Activated naive CD4-positive, alpha-beta T cell treated with anti-CD3 and anti-CD28 coated beads, Interleukin-2, amount 50 U/mL, for 24 hours (primary cell): ENCODE data around the gene MYMK.

Experiments used
- H3K27ac Mint-ChIP-seq: one replicate; pipeline ENCODE4 v1.8.0; 2021; ENCODE audit warnings: mild to moderate bottlenecking, mixed read lengths
- H3K27me3 Mint-ChIP-seq: one replicate; pipeline ENCODE4 v1.8.0; 2021; ENCODE audit warnings: mixed read lengths
- H3K36me3 Mint-ChIP-seq: one replicate; pipeline ENCODE4 v1.8.0; 2021; ENCODE audit warnings: mixed read lengths
- H3K4me1 Mint-ChIP-seq: one replicate; pipeline ENCODE4 v1.8.0; 2021; ENCODE audit warnings: mixed read lengths
- H3K4me3 Mint-ChIP-seq: one replicate; pipeline ENCODE4 v1.8.0; 2021; ENCODE audit warnings: mild to moderate bottlenecking, mixed read lengths
- H3K9me3 Mint-ChIP-seq: one replicate; pipeline ENCODE4 v1.8.0; 2021; ENCODE audit warnings: mixed read lengths

MYMK gene

DNA sequence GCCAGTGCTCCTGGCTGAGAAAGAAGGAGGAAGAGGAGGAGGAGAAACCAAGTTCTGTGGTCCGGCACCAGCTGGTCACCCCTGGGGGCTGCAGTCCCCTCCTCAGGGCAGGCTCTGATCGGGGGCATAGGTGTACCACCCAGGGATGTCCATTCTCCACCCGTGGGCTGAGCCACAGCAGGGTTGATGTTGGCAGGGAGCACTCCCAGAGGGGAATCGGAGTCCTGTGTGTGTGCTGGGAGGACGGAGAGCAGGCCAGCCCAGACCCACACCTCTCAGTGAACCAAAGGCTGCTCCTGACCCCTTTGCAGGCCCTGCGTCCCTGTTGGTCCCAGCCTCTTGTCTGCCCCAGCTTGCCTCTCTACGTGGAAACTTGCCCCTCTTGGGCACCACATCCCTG is 5.1 kb upstream of the MYMK start:
- H3K4me1 Mint-ChIP-seq, result peaks cover 20% of the 10 kb centered on the region
- no peaks in the 10 kb centered on the region for H3K27me3 Mint-ChIP-seq
- no peaks in the 10 kb centered on the region for H3K36me3 Mint-ChIP-seq
- H3K9me3 Mint-ChIP-seq, result no peaks in the 10 kb centered on the region
- H3K27ac Mint-ChIP-seq, result no peak overlapping the region
- H3K4me3 Mint-ChIP-seq, result no peak overlapping the region

- Mint-ChIP-seq H3K27me3 (no peaks in the 10 kb centered on the region), H3K4me3 (no peak overlapping the region), H3K4me1 (peaks cover 20% of the 10 kb centered on the region), H3K27ac (no peak overlapping the region), H3K9me3 (no peaks in the 10 kb centered on the region), H3K36me3 (no peaks in the 10 kb centered on the region)
These were observed 4.7 kb upstream of the MYMK start for GRCh38 chr9:133529457-133529856.

DNA sequence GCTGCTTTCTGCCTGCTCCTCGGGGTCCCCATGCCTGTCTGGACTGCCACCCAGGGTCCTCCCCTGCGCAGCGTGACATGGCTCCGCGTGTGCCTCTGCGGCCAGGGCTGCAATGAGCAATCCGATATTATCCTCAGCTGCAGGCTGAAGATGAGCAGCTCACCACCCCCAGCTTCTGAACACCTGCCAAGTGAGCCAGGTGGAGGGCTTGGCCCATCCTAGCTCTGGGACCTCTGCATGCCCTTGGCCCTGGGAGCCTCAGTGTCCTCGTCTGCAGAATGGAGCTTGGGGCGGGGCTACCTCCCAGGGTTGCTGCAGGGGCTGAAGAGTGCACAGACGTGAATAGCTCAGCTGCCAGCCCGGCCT is 4.1 kb upstream of the MYMK start:
- no peaks in the 10 kb centered on the region for H3K9me3 Mint-ChIP-seq
- peaks cover 20% of the 10 kb centered on the region for H3K4me1 Mint-ChIP-seq
- no peaks in the 10 kb centered on the region for H3K36me3 Mint-ChIP-seq
- H3K27ac Mint-ChIP-seq, result no peak overlapping the region
- H3K4me3 Mint-ChIP-seq, result no peak overlapping the region
- no peaks in the 10 kb centered on the region for H3K27me3 Mint-ChIP-seq

DNA sequence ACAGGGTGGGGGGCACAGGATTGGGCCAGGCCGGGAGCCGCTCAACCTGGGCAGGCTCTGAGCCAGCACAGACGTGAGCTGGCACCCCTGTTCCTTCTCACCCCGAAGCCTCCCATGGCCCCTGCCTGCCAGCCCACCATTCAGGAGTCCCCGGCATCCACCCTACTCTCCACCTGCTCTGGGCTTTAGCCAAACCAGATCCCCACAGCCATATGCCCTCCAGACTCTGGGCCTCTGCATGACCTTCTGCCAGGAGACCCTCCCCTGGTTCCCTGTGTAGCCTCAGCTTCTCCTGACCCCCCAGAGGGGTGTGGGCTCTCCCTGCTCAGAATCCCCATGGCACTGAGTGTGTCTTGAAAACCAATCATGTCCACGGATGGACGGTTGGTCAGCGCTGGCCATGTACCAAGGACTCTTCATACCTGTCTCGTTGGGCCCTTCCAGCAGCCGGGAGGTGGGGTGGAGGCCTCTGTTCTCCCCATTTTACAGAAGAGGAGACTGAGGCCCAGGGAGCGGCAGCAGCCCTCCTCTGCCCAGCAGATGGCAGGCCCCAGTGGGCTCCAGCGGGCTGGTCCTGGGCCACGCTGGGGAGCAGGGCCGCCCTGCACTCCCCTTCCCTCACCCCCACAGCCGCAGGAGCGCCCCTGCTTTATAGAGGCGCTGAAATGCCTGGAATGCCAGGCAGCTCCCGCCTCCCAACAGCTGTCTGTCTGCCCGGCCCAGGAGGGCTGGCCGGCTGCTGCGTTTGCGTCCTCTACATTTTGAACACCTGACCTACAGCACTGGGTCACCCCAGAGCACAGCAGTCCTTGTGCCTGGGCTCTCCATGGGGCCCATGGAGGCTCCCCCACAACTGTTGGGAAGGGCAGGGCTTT is 3.5 kb upstream of the MYMK start:
- H3K27me3 Mint-ChIP-seq, result no peaks in the 10 kb centered on the region
- H3K27ac Mint-ChIP-seq, result no peak overlapping the region
- H3K9me3 Mint-ChIP-seq, result no peaks in the 10 kb centered on the region
- H3K36me3 Mint-ChIP-seq, result no peaks in the 10 kb centered on the region
- peaks cover 16% of the 10 kb centered on the region for H3K4me1 Mint-ChIP-seq
- no peak overlapping the region for H3K4me3 Mint-ChIP-seq

- H3K4me1 Mint-ChIP-seq, result peaks cover 8% of the 10 kb centered on the region
- no peaks in the 10 kb centered on the region for H3K36me3 Mint-ChIP-seq
- no peak overlapping the region for H3K4me3 Mint-ChIP-seq
- no peaks in the 10 kb centered on the region for H3K27me3 Mint-ChIP-seq
- H3K9me3 Mint-ChIP-seq, result no peaks in the 10 kb centered on the region
- H3K27ac Mint-ChIP-seq, result no peak overlapping the region
These were observed 2.7 kb upstream of the MYMK start for GRCh38 chr9:133527444-133527920.

DNA sequence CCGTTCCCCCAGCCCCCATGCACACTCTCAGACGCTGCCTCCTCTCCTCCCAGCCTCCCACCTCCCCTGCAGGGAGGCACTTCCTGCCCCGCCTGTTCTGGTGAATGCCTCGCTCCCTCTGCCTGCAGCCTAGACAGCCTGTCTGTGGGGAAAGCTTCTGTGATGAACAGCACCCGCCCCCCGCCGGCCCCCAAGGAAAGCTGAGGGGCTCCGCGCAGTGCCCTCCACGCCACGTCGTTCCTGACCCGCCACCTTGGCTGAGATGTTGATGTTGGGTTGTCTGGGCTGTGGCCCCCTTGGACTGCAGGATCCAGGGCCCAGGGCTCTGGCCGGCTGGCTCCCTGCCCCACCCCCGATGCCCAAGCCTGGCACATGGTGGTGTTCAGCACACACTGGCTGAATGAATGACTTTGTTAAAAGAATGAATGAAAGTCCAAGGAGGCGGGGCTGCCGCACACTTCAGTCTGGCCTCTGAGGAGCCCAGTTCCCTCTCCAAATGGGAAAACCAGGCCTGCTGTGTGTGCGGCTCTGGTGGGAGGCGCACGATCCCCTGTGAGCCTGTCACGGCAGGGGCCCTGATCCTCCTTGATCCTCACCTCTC is 2.1 kb upstream of the MYMK start:
- Mint-ChIP-seq H3K4me1 (peaks cover 7% of the 10 kb centered on the region), H3K4me3 (no peak overlapping the region), H3K36me3 (no peaks in the 10 kb centered on the region), H3K9me3 (no peaks in the 10 kb centered on the region), H3K27ac (no peak overlapping the region), H3K27me3 (no peaks in the 10 kb centered on the region)

- H3K36me3 Mint-ChIP-seq, result no peaks in the 10 kb centered on the region
- H3K4me3 Mint-ChIP-seq, result no peak overlapping the region
- peaks cover 7% of the 10 kb centered on the region for H3K4me1 Mint-ChIP-seq
- no peaks in the 10 kb centered on the region for H3K27me3 Mint-ChIP-seq
- no peak overlapping the region for H3K27ac Mint-ChIP-seq
- H3K9me3 Mint-ChIP-seq, result no peaks in the 10 kb centered on the region
These were observed 918 bp upstream of the MYMK start for GRCh38 chr9:133525677-133526076.

DNA sequence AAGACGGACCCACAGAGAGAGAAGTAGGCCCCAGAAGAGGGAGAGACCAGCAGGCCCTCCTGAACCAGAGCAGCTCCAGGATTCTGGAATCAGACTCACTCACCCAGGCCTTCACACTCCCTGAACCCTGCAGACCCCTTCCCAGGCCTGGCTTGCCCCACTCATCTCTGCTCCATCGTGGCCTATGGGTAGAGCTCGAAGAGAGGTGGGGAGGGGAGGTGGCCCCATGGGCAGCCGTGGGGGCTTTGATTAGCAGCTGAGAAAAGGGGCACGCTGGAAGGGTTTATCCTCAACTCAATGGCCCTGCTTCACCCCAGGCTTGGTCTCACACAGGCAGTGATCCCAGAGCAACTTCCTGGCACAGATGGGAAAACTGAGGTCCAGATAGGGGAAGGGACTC is 613 bp downstream of the MYMK start:
- Mint-ChIP-seq H3K9me3 (no peaks in the 10 kb centered on the region), H3K4me1 (peaks cover 7% of the 10 kb centered on the region)

DNA sequence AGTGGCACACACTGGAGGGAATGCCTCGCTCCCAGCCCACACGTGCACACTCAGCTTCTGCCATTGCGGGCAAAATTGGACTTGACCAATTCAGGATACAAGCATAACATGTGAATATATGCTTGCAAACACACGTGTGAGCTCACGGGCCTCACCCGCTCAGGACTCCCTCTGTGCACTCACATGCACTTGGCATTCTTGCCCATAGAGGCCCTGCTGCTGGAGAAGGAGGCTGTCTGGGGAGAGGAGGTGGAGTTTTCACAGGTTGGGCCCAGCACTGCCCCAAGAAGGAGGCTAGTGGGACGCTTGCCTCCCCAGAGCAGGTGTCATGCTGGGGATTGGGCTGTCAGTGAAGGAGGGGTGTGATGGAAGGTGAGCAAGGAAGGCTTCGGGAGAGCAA is 1.7 kb downstream of the MYMK start:
- no peaks in the 10 kb centered on the region for H3K36me3 Mint-ChIP-seq
- H3K4me3 Mint-ChIP-seq, result no peak overlapping the region
- no peaks in the 10 kb centered on the region for H3K9me3 Mint-ChIP-seq
- no peaks in the 10 kb centered on the region for H3K27me3 Mint-ChIP-seq
- peaks cover 7% of the 10 kb centered on the region for H3K4me1 Mint-ChIP-seq
- H3K27ac Mint-ChIP-seq, result no peak overlapping the region

More for the DNA sequence above, 613 bp downstream of the MYMK start:
- no peaks in the 10 kb centered on the region for H3K36me3 Mint-ChIP-seq
- H3K27me3 Mint-ChIP-seq, result no peaks in the 10 kb centered on the region
- no peak overlapping the region for H3K27ac Mint-ChIP-seq
- H3K4me3 Mint-ChIP-seq, result no peak overlapping the region

DNA sequence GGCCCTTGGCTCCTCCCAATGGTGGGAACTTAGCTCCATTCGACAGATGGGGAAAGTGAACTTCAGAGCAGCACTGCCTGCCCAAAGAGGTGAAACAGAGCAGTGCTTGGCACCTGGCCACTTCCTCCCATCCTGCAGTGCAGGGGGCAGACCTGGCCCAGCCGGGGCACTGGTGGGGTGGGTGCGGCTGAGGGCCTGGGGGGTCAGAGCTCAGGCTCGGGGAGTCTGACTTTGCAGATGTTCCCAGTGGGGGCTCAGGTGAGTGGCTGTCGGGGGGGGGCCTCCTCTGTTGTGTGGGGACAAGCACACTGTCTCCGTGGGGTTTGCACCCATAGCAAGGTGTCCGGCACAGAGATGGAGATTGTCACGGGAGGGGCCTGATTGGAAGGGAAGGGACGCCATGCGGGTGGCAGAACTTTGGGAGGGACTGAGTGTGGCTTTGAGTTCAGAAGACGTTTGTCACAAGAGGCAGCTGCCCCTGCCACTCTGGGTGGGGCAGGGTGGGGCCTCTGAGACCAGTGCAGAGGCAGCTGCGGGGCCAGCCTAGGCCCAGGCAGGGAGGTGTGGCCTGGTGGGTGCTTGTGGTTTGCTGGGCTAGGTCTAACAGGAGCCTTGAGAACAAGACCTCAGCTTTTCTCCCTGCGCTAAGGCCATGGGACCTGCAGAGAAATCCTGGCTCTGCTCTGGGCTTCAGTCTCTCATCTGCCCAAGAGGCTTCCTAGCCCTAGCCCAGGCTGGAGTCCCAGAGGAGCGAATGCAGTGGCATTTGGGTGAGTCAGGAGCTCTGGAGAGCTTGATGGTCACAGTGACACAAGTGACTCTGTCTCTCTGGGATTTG is 2.5 kb downstream of the MYMK start:
- Mint-ChIP-seq H3K27ac (no peak overlapping the region), H3K4me1 (peaks cover 7% of the 10 kb centered on the region), H3K9me3 (no peaks in the 10 kb centered on the region), H3K36me3 (no peaks in the 10 kb centered on the region), H3K4me3 (no peak overlapping the region), H3K27me3 (no peaks in the 10 kb centered on the region)

DNA sequence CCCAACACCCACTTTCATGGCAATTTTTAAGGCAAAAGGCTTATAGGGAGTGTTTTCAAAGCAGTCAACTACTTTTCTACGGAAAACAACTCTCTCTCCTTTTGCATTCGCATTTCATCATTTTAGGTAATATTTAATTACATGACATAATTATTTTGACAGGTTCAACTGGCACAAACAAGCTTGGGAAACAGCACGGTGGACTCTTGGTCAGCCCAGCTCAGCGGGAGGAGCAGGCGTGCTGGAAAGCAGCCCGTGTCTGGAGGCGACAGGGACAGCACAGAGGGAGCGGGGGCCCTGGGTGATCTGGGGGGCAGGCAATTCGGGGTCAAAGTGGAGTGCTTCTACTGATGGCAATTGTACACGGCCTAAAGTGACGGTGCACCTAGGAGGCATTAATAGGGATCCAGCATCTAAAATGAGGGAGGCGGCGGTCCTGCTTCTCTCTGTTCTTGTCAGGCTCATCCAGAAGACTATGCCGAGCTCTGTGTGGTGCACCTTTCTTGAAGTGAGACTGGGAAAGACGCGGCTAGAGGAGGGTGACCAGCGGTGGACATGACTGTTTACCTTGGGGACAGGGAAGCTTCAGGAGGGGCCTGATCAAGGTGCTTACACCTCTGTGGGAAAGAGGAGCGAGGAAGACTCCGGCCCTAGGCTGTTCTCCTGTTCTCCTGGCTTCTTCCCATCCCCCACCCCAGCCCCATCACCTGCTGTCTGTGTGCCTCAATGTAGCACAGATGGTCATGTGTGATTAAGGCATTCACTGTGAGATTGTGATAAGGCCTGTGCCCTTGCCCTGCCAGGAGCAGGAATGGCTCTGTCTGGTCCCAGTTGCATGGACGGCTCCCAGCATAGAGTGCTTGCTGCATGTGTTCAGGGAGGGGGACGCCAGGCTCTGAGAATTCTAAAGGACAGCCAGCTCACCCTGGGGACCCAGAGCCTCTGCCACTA is 3.4 kb downstream of the MYMK start:
- no peak overlapping the region for H3K27ac Mint-ChIP-seq
- no peak overlapping the region for H3K4me3 Mint-ChIP-seq
- H3K4me1 Mint-ChIP-seq, result peaks cover 3% of the 10 kb centered on the region
- no peaks in the 10 kb centered on the region for H3K27me3 Mint-ChIP-seq
- no peaks in the 10 kb centered on the region for H3K9me3 Mint-ChIP-seq
- H3K36me3 Mint-ChIP-seq, result no peaks in the 10 kb centered on the region

- Mint-ChIP-seq H3K4me3 (no peak overlapping the region), H3K4me1 (no peaks in the 10 kb centered on the region), H3K36me3 (no peaks in the 10 kb centered on the region), H3K27me3 (no peaks in the 10 kb centered on the region), H3K9me3 (no peaks in the 10 kb centered on the region), H3K27ac (no peak overlapping the region)
These were observed 4.5 kb downstream of the MYMK start for GRCh38 chr9:133520121-133520835.

- no peak overlapping the region for H3K4me3 Mint-ChIP-seq
- no peaks in the 10 kb centered on the region for H3K27me3 Mint-ChIP-seq
- H3K9me3 Mint-ChIP-seq, result no peaks in the 10 kb centered on the region
- H3K36me3 Mint-ChIP-seq, result no peaks in the 10 kb centered on the region
- H3K27ac Mint-ChIP-seq, result no peak overlapping the region
- H3K4me1 Mint-ChIP-seq, result no peaks in the 10 kb centered on the region
These were observed 5.1 kb downstream of the MYMK start for GRCh38 chr9:133519693-133520092.

DNA sequence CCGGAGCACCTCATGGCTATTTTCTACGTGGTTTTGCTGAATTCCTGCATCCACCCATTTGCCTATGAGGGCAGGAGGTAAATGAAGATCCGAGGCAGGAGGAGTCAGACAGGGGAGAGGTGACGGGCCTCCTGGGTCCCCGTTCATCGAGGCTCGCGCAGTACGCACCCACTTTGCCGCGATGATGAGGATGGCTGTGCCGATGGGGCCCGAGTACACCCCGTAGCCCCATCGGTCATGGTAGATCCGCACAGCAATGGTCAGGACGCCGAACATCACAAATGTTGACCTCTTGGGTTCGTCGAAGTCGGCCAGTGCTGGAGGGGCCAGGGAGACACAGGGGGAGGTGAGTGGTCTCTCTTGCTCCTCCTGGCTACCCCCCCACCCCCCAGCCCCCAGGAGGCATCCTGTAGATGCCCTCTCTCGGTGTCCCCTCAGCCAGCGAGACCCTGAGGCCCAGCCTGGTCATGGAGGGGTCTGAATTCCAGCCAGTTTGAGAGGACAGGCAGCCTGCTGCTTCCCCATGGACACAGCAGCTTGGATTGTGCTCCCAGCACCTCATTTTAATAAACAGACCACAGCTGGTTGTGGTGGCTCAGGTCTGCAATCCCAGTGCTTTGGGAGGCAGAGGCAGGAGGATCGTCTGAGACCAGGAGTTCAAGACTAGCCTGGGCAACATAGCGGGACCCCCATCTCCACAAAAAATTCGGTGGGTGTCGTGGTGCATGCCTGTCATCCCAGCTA is 5.9 kb downstream of the MYMK start:
- H3K27me3 Mint-ChIP-seq, result no peaks in the 10 kb centered on the region
- H3K36me3 Mint-ChIP-seq, result no peaks in the 10 kb centered on the region
- H3K27ac Mint-ChIP-seq, result no peak overlapping the region
- H3K9me3 Mint-ChIP-seq, result no peaks in the 10 kb centered on the region
- H3K4me1 Mint-ChIP-seq, result no peaks in the 10 kb centered on the region
- no peak overlapping the region for H3K4me3 Mint-ChIP-seq
